Omental fat pad (tissue), 4 donors: ENCODE measurements around the gene ZDHHC19. TPM values are rescaled to one million over a fixed set of nuclear protein-coding genes. Genes with fewer than 3 reads are reported as not detected.
"Not testable (repeated sequence)": the region's sequence is repeated elsewhere in the genome, so short reads cannot be mapped to it uniquely, and the experiment has no call there.

Experiments used
- ATAC-seq: fragments of 150-250 bp; one replicate; pipeline ENCODE4 v1.9.1; 2016; ENCODE audit warnings: mild to moderate bottlenecking, moderate library complexity; ENCODE audit not compliant: low FRiP score
- DNase-seq: peaks from one replicate; pipeline ENCODE4 v3.0.0-alpha.2; 2019; ENCODE audit warnings: low spot score
- CTCF ChIP-seq, 3 donors: fragments of 450-650 bp; IDR thresholded peaks; one replicate each; pipeline ENCODE4 v1.5.1; 2016 to 2017; ENCODE audit warnings: antibody characterized with exemption in 3 of 3, mild to moderate bottlenecking in 3 of 3, moderate library complexity in 2 of 3
- total RNA-seq, 4 donors: library from RNA; depleted of rRNA; stranded (reverse); fragments of >200 nt; gene quantifications; one replicate each; pipeline ENCODE4 v1.1.0, GENCODE V29; 2016

Gene ZDHHC19
- not detected for total RNA-seq

GRCh38 chr3:196210673-196211556 is at the start of gene ZDHHC19:
ZDHHC19 (minus strand) TSS chr3:196211400; CDS start chr3:196211315, 85 bp downstream.
- no peak for TF ChIP-seq CTCF (IDR thresholded peaks at IDR 0.05)
- no peak for ATAC-seq
- DNase-seq = no peak

GRCh38 chr3:196260784-196261183 is 49.6 kb upstream of the ZDHHC19 start:
- no peak for TF ChIP-seq CTCF (IDR thresholded peaks at IDR 0.05)
- DNase-seq (no peak), ATAC-seq (no peak)

- no peak for TF ChIP-seq CTCF (IDR thresholded peaks at IDR 0.05)
- ATAC-seq (no peak), DNase-seq (no peak)
These were observed 44.6 kb upstream of the ZDHHC19 start for GRCh38 chr3:196255776-196256175.

- ATAC-seq = no peak
- no peak for TF ChIP-seq CTCF (IDR thresholded peaks at IDR 0.05)
These were observed 43.4 kb upstream of the ZDHHC19 start for GRCh38 chr3:196254376-196255283.

GRCh38 chr3:196251918-196252317 is 40.7 kb upstream of the ZDHHC19 start:
- DNase-seq (no peak), ATAC-seq (no peak)
- TF ChIP-seq CTCF (IDR thresholded peaks at IDR 0.05) = no peak

More at GRCh38 chr3:196254376-196255283, 43.4 kb upstream of the ZDHHC19 start:
- DNase-seq = no peak

- TF ChIP-seq CTCF (IDR thresholded peaks at IDR 0.05) = no peak
- no peak for ATAC-seq
- no peak for DNase-seq
These were observed 35.6 kb upstream of the ZDHHC19 start for GRCh38 chr3:196246612-196247308.

- not testable (repeated sequence) for ATAC-seq, DNase-seq
These were observed 33.0 kb upstream of the ZDHHC19 start for GRCh38 chr3:196244166-196244565.
